ENCODE measurements around the gene MRPL23.

Gene MRPL23

GRCh38 chr11:1932105-1932480 lies 15.0 kb upstream of the MRPL23 start:
- TF ChIP-seq BACH2 (CRISPR knock-in tag; IDR thresholded peaks at IDR 0.05; ENCODE audit: borderline replicate concordance) (no peak), TSHZ2 (CRISPR knock-in tag; IDR thresholded peaks at IDR 0.05) (no peak), RARB (CRISPR knock-in tag; IDR thresholded peaks at IDR 0.05) (no peak), ZFP30 (CRISPR knock-in tag; IDR thresholded peaks at IDR 0.05) (no peak), GLIS3 (CRISPR knock-in tag; IDR thresholded peaks at IDR 0.05) (no peak), CSDC2 (CRISPR knock-in tag; IDR thresholded peaks at IDR 0.05) (no peak)
- no peak for ATAC-seq

- no peak for ATAC-seq
- TF ChIP-seq ISL1 (CRISPR knock-in tag; IDR thresholded peaks at IDR 0.05) (no peak), TCF4 (CRISPR knock-in tag; IDR thresholded peaks at IDR 0.05; ENCODE audit: borderline replicate concordance) (no peak), RARB (CRISPR knock-in tag; IDR thresholded peaks at IDR 0.05) (no peak), ARNTL (CRISPR knock-in tag; IDR thresholded peaks at IDR 0.05; ENCODE audit: borderline replicate concordance, low read depth) (no peak), POU6F1 (CRISPR knock-in tag; IDR thresholded peaks at IDR 0.05; ENCODE audit: borderline replicate concordance, low read depth) (no peak), TSHZ2 (CRISPR knock-in tag; IDR thresholded peaks at IDR 0.05) (no peak), PPARA (CRISPR knock-in tag; IDR thresholded peaks at IDR 0.05; ENCODE audit: borderline replicate concordance) (no peak), ZFP3 (CRISPR knock-in tag; IDR thresholded peaks at IDR 0.05) (no peak), ZNF8 (CRISPR knock-in tag; IDR thresholded peaks at IDR 0.05) (no peak), GLIS3 (CRISPR knock-in tag; IDR thresholded peaks at IDR 0.05) (no peak), ZNF70 (CRISPR knock-in tag; IDR thresholded peaks at IDR 0.05) (no peak), ZC3H10 (CRISPR knock-in tag; IDR thresholded peaks at IDR 0.05) (no peak), OSR1 (CRISPR knock-in tag; IDR thresholded peaks at IDR 0.05) (no peak), ZNF565 (CRISPR knock-in tag; conservative IDR thresholded peaks at IDR 0.05; ENCODE audit: low read depth) (no peak), CSRNP3 (CRISPR knock-in tag; IDR thresholded peaks at IDR 0.05) (no peak), TOX (CRISPR knock-in tag; IDR thresholded peaks at IDR 0.05; ENCODE audit: borderline replicate concordance) (no peak), SNAI2 (CRISPR knock-in tag; IDR thresholded peaks at IDR 0.05) (no peak), PATZ1 (CRISPR knock-in tag; IDR thresholded peaks at IDR 0.05; ENCODE audit: borderline replicate concordance) (no peak), ZFP30 (CRISPR knock-in tag; IDR thresholded peaks at IDR 0.05) (no peak), CREB5 (CRISPR knock-in tag; IDR thresholded peaks at IDR 0.05; ENCODE audit: low read depth) (no peak)
Observed at GRCh38 chr11:1932681-1933080, 14.5 kb upstream of the MRPL23 start.

All from SK-N-SH treated with all-trans-retinoic acid at 6 μM for 48 hours (cell line).